Measurements from ENCODE around the gene WNK1.

Gene WNK1

DNA sequence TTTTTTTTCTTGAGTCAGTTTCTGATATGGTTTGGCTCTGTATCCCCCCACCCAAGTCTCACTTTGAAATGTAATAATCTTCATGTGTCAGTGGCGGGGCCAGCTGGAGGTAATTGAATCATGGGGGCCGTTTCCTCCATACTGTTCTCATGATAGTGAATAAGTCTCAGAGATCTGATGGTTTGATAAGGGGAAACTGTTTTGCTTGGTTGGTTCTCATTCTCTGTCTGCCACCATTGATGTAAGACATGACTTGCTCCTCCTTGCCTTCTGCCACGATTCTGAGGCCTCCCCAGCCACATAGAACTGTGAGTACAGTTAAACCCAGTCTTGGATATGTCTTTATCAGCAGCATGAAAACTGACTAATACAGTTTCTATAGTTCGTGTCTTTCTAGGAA, 42.9 kb downstream of the WNK1 start:
- H3K36me3 ChIP-seq (ENCODE audit: control insufficient read depth in 1 of 2, insufficient read depth in 2 of 2, low read length in 2 of 2): no peaks in the 10 kb centered on the region
- no peak overlapping the region for H3K27ac ChIP-seq (ENCODE audit: low read depth, low read length)
- no peaks in the 10 kb centered on the region for H3K27me3 ChIP-seq (ENCODE audit: control insufficient read depth in 1 of 2, insufficient read depth in 2 of 2, low read length in 2 of 2)
- no peak overlapping the region for H3K4me3 ChIP-seq (ENCODE audit: low read depth in 1 of 2, low read length in 2 of 2)
- H3K4me1 ChIP-seq (ENCODE audit: control insufficient read depth in 1 of 2, insufficient read depth in 2 of 2, low read length in 2 of 2): peaks cover 12 to 20% of the 10 kb centered on the region in 2 donors
- no peak overlapping the region for H3K9ac ChIP-seq (ENCODE audit: low read depth in 1 of 2, low read length in 2 of 2)
- H3K9me3 ChIP-seq (ENCODE audit: control insufficient read depth in 1 of 2, low read length in 2 of 2): no peaks in the 10 kb centered on the region

GRCh38 chr12:800401-800800, 48.0 kb downstream of the WNK1 start:
- Histone ChIP-seq H3K4me3 (ENCODE audit: low read depth in 1 of 2, low read length in 2 of 2) (no peak overlapping the region), H3K9me3 (ENCODE audit: control insufficient read depth in 1 of 2, low read length in 2 of 2) (no peaks in the 10 kb centered on the region), H3K27ac (ENCODE audit: low read depth, low read length) (no peak overlapping the region), H3K9ac (ENCODE audit: low read depth in 1 of 2, low read length in 2 of 2) (no peak overlapping the region), H3K36me3 (ENCODE audit: control insufficient read depth in 1 of 2, insufficient read depth in 2 of 2, low read length in 2 of 2) (no peaks in the 10 kb centered on the region), H3K4me1 (ENCODE audit: control insufficient read depth in 1 of 2, insufficient read depth in 2 of 2, low read length in 2 of 2) (peaks cover 5 to 23% of the 10 kb centered on the region in 2 donors), H3K27me3 (ENCODE audit: control insufficient read depth in 1 of 2, insufficient read depth in 2 of 2, low read length in 2 of 2) (no peaks in the 10 kb centered on the region)

- Histone ChIP-seq H3K36me3 (ENCODE audit: control insufficient read depth in 1 of 2, insufficient read depth in 2 of 2, low read length in 2 of 2) (no peaks in the 10 kb centered on the region), H3K4me1 (ENCODE audit: control insufficient read depth in 1 of 2, insufficient read depth in 2 of 2, low read length in 2 of 2) (peaks cover 15 to 28% of the 10 kb centered on the region in 2 donors), H3K9ac (ENCODE audit: low read depth in 1 of 2, low read length in 2 of 2) (no peak overlapping the region), H3K27me3 (ENCODE audit: control insufficient read depth in 1 of 2, insufficient read depth in 2 of 2, low read length in 2 of 2) (no peaks in the 10 kb centered on the region), H3K27ac (ENCODE audit: low read depth, low read length) (no peak overlapping the region), H3K9me3 (ENCODE audit: control insufficient read depth in 1 of 2, low read length in 2 of 2) (no peaks in the 10 kb centered on the region), H3K4me3 (ENCODE audit: low read depth in 1 of 2, low read length in 2 of 2) (no peak overlapping the region)
Observed at GRCh38 chr12:802242-803120, 50.1 kb downstream of the WNK1 start.

DNA sequence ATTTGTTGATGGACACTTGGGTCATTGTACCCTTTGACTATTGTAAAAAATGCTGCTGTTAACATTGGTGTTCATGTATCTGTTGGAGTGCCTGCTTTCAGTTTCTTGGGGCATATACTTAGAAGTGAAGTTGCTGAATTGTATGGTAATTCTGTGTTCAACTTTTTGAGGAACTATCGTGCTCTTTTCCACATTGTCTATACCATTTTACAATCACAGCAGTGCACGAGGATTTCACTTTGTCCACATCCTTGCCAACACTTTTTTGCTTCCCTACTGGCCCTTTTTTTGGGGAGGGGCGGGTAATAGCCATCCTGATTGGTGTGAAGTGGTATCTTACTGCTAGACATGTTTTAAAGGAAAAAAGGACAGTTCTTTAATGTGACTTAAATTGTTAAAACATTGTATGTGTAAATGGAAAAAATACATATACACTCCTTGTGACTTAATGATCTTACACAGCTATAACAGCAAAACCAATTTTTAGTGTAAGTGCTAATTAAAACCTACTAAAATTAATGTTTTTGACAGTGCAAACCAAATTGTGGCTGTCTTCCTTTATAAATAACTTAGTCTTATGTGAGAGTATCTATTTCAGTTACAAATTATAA, 52.7 kb downstream of the WNK1 start:
- Histone ChIP-seq H3K9me3 (ENCODE audit: control insufficient read depth in 1 of 2, low read length in 2 of 2) (no peaks in the 10 kb centered on the region), H3K27me3 (ENCODE audit: control insufficient read depth in 1 of 2, insufficient read depth in 2 of 2, low read length in 2 of 2) (no peaks in the 10 kb centered on the region), H3K4me3 (ENCODE audit: low read depth in 1 of 2, low read length in 2 of 2) (no peak overlapping the region), H3K27ac (ENCODE audit: low read depth, low read length) (no peak overlapping the region), H3K4me1 (ENCODE audit: control insufficient read depth in 1 of 2, insufficient read depth in 2 of 2, low read length in 2 of 2) (peaks cover 15 to 28% of the 10 kb centered on the region in 2 donors), H3K9ac (ENCODE audit: low read depth in 1 of 2, low read length in 2 of 2) (no peak overlapping the region), H3K36me3 (ENCODE audit: control insufficient read depth in 1 of 2, insufficient read depth in 2 of 2, low read length in 2 of 2) (no peaks in the 10 kb centered on the region)

GRCh38 chr12:806200-806791, 53.9 kb downstream of the WNK1 start:
- H3K27me3 ChIP-seq (ENCODE audit: control insufficient read depth in 1 of 2, insufficient read depth in 2 of 2, low read length in 2 of 2): no peaks in the 10 kb centered on the region
- H3K9me3 ChIP-seq (ENCODE audit: control insufficient read depth in 1 of 2, low read length in 2 of 2): no peaks in the 10 kb centered on the region
- no peaks in the 10 kb centered on the region for H3K36me3 ChIP-seq (ENCODE audit: control insufficient read depth in 1 of 2, insufficient read depth in 2 of 2, low read length in 2 of 2)
- no peak overlapping the region for H3K9ac ChIP-seq (ENCODE audit: low read depth in 1 of 2, low read length in 2 of 2)
- H3K27ac ChIP-seq (ENCODE audit: low read depth, low read length): no peak overlapping the region
- peaks cover 15 to 31% of the 10 kb centered on the region in 2 donors for H3K4me1 ChIP-seq (ENCODE audit: control insufficient read depth in 1 of 2, insufficient read depth in 2 of 2, low read length in 2 of 2)
- no peak overlapping the region for H3K4me3 ChIP-seq (ENCODE audit: low read depth in 1 of 2, low read length in 2 of 2)

GRCh38 chr12:807041-807735, 54.8 kb downstream of the WNK1 start:
- no peaks in the 10 kb centered on the region for H3K9me3 ChIP-seq (ENCODE audit: control insufficient read depth in 1 of 2, low read length in 2 of 2)
- no peak overlapping the region for H3K4me3 ChIP-seq (ENCODE audit: low read depth in 1 of 2, low read length in 2 of 2)
- no peak overlapping the region for H3K27ac ChIP-seq (ENCODE audit: low read depth, low read length)
- peaks cover 15 to 24% of the 10 kb centered on the region in 2 donors for H3K4me1 ChIP-seq (ENCODE audit: control insufficient read depth in 1 of 2, insufficient read depth in 2 of 2, low read length in 2 of 2)
- no peaks in the 10 kb centered on the region for H3K27me3 ChIP-seq (ENCODE audit: control insufficient read depth in 1 of 2, insufficient read depth in 2 of 2, low read length in 2 of 2)
- no peak overlapping the region for H3K9ac ChIP-seq (ENCODE audit: low read depth in 1 of 2, low read length in 2 of 2)
- no peaks in the 10 kb centered on the region for H3K36me3 ChIP-seq (ENCODE audit: control insufficient read depth in 1 of 2, insufficient read depth in 2 of 2, low read length in 2 of 2)

GRCh38 chr12:810116-810515, 57.7 kb downstream of the WNK1 start:
- H3K4me1 ChIP-seq (ENCODE audit: control insufficient read depth in 1 of 2, insufficient read depth in 2 of 2, low read length in 2 of 2): peaks cover 10 to 15% of the 10 kb centered on the region in 2 donors

GRCh38 chr12:810671-811415, 58.5 kb downstream of the WNK1 start:
- no peaks in the 10 kb centered on the region for H3K36me3 ChIP-seq (ENCODE audit: control insufficient read depth in 1 of 2, insufficient read depth in 2 of 2, low read length in 2 of 2)
- no peak overlapping the region for H3K27ac ChIP-seq (ENCODE audit: low read depth, low read length)
- no peak overlapping the region for H3K9ac ChIP-seq (ENCODE audit: low read depth in 1 of 2, low read length in 2 of 2)
- peaks cover 10 to 15% of the 10 kb centered on the region in 2 donors for H3K4me1 ChIP-seq (ENCODE audit: control insufficient read depth in 1 of 2, insufficient read depth in 2 of 2, low read length in 2 of 2)
- no peak overlapping the region for H3K4me3 ChIP-seq (ENCODE audit: low read depth in 1 of 2, low read length in 2 of 2)
- H3K27me3 ChIP-seq (ENCODE audit: control insufficient read depth in 1 of 2, insufficient read depth in 2 of 2, low read length in 2 of 2): no peaks in the 10 kb centered on the region
- H3K9me3 ChIP-seq (ENCODE audit: control insufficient read depth in 1 of 2, low read length in 2 of 2): no peaks in the 10 kb centered on the region

More at GRCh38 chr12:810116-810515, 57.7 kb downstream of the WNK1 start:
- Histone ChIP-seq H3K4me3 (ENCODE audit: low read depth in 1 of 2, low read length in 2 of 2) (no peak overlapping the region), H3K9me3 (ENCODE audit: control insufficient read depth in 1 of 2, low read length in 2 of 2) (no peaks in the 10 kb centered on the region), H3K27me3 (ENCODE audit: control insufficient read depth in 1 of 2, insufficient read depth in 2 of 2, low read length in 2 of 2) (no peaks in the 10 kb centered on the region), H3K36me3 (ENCODE audit: control insufficient read depth in 1 of 2, insufficient read depth in 2 of 2, low read length in 2 of 2) (no peaks in the 10 kb centered on the region), H3K9ac (ENCODE audit: low read depth in 1 of 2, low read length in 2 of 2) (no peak overlapping the region), H3K27ac (ENCODE audit: low read depth, low read length) (no peak overlapping the region)

GRCh38 chr12:812950-813349, 60.6 kb downstream of the WNK1 start:
- Histone ChIP-seq H3K9ac (ENCODE audit: low read depth in 1 of 2, low read length in 2 of 2) (no peak overlapping the region), H3K4me1 (ENCODE audit: control insufficient read depth in 1 of 2, insufficient read depth in 2 of 2, low read length in 2 of 2) (peaks cover 0 to 3% of the 10 kb centered on the region in 2 donors), H3K36me3 (ENCODE audit: control insufficient read depth in 1 of 2, insufficient read depth in 2 of 2, low read length in 2 of 2) (no peaks in the 10 kb centered on the region), H3K9me3 (ENCODE audit: control insufficient read depth in 1 of 2, low read length in 2 of 2) (no peaks in the 10 kb centered on the region), H3K27me3 (ENCODE audit: control insufficient read depth in 1 of 2, insufficient read depth in 2 of 2, low read length in 2 of 2) (no peaks in the 10 kb centered on the region), H3K27ac (ENCODE audit: low read depth, low read length) (no peak overlapping the region), H3K4me3 (ENCODE audit: low read depth in 1 of 2, low read length in 2 of 2) (no peak overlapping the region)

All from duodenal mucosa (tissue), 2 donors.